ENCODE results near the gene NEO1. TPM values are rescaled to one million over a fixed set of nuclear protein-coding genes. Genes with fewer than 3 reads are reported as not detected.
A peak's percentile ranks its signal among the peaks of the same experiment; 100 is the strongest.

Gene NEO1
- total RNA-seq, 1 experiment from 2014 or later, result 41.8 TPM

DNA sequence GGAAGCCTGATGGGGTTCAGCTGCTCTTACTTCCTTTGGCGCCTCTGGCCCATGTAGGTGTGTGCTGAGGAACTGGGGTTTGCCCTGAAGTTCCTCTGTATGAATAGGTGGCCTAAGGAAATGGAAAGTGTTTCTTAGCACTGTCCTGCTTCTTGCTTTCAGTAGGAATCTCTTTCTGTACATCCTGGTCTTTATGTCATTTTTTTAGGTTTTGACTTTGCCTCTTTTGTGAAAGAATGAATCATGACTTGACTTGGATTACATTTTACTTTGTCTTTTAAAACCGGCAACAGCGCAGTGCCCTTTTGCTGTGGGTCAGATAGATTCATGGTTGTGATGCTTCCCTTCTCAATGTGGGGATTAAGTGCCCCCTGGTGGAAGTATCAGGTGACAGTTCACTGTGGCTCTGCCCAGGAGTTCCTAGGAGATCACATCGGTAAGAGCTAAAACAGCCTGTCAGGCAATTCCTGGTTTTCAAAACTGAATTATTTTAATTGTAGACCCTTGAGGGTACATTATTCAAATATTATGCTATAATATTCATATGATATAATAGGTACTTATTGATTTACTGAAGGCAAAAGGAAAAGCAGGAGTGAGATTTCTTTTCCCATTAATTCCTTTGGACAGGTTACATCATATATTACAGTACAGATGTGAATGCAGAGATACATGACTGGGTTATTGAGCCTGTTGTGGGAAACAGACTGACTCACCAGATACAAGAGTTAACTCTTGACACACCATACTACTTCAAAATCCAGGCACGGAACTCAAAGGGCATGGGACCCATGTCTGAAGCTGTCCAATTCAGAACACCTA lies 221.1 kb downstream of the NEO1 start:
- no peak overlapping the region for H2AK5ac ChIP-seq (ENCODE audit: insufficient read length, low read length)
- peak overlapping the region in 2 of 3 experiments; percentile 42 to 82; a peak in 4 of 7 replicates for H3K27ac Mint-ChIP-seq
- no peak overlapping the region for H3K14ac ChIP-seq (ENCODE audit: insufficient read depth, low read length)
- 0 out of 2 replicates have a peak, but pooled peaks cover 2% of the 10 kb centered on the region for H3K4me1 ChIP-seq (ENCODE audit: insufficient read depth, low read length)
- no peak overlapping the region for H2BK20ac ChIP-seq (ENCODE audit: low read depth, low read length, poor library complexity, severe bottlenecking)
- H3K9me3 ChIP-seq (ENCODE audit: control insufficient read depth, low read depth, low read length), result no peaks in the 10 kb centered on the region
- no peaks in the 10 kb centered on the region for H3K79me2 ChIP-seq (ENCODE audit: insufficient read depth, low read length)
- no peaks in the 10 kb centered on the region for H3K79me1 ChIP-seq (ENCODE audit: insufficient read depth, low read depth, low read length, poor library complexity, severe bottlenecking)
- H3K27me3 Mint-ChIP-seq (ENCODE audit: low read depth), result no peaks in the 10 kb centered on the region
- H3T11ph ChIP-seq (ENCODE audit: low read length), result no peak overlapping the region
- no peak overlapping the region for H3K23ac ChIP-seq (ENCODE audit: insufficient read length, low read depth, low read length)
- H3K36me3 Mint-ChIP-seq (ENCODE audit: insufficient read depth in 1 of 3, low read depth in 3 of 3), result peaks cover 6 to 29% (median 26%) of the 10 kb centered on the region in 3 experiments
- no peak overlapping the region for H2AFZ ChIP-seq (ENCODE audit: low read length)
- no peak overlapping the region for H3K56ac ChIP-seq (ENCODE audit: insufficient read length, low read depth, low read length)
- TF ChIP-seq CTCF (conservative IDR thresholded peaks at IDR 0.05), result peak; percentile 90
- no peaks in the 10 kb centered on the region for H3K9me3 Mint-ChIP-seq
- WGBS (ENCODE audit: extremely low coverage, insufficient read length, low lambda C conversion rate), result no CpG with 5 or more reads among the region's 5 CpGs
- H3K27me3 ChIP-seq (ENCODE audit: insufficient read depth, low read length), result no peaks in the 10 kb centered on the region
- H3K4me1 Mint-ChIP-seq, result peaks cover 4 to 7% of the 10 kb centered on the region in 2 experiments
- H3K4me3 Mint-ChIP-seq, result 0 out of 5 replicates have a peak overlapping the region, but pooled peaks of 1 of the 2 experiments have one; percentile 7
- H4K91ac ChIP-seq (ENCODE audit: insufficient read length, low read depth, low read length), result no peak overlapping the region
- no peak overlapping the region for H2BK15ac ChIP-seq (ENCODE audit: low read depth, low read length)
- no peak overlapping the region for H3K4me2 ChIP-seq (ENCODE audit: insufficient read depth, insufficient read length, low read length)
- no peaks in the 10 kb centered on the region for H4K20me1 ChIP-seq (ENCODE audit: control insufficient read depth, insufficient read depth, insufficient read length)
- no peak overlapping the region for H4K8ac ChIP-seq (replicated peaks; ENCODE audit: insufficient read length, low read depth, low read length)
- no peak overlapping the region for H2BK120ac ChIP-seq (ENCODE audit: low read depth, low read length, poor library complexity, severe bottlenecking)
- DNase-seq, result peak; percentile 66
- no peak overlapping the region for H4K5ac ChIP-seq (ENCODE audit: insufficient read length, low read depth, low read length)
- no peaks in the 10 kb centered on the region for H3K23me2 ChIP-seq (ENCODE audit: insufficient read length, low read depth, low read length, poor library complexity, severe bottlenecking)
- no peak overlapping the region for H3K27ac ChIP-seq (ENCODE audit: insufficient read length, low read depth, low read length)
- H2BK5ac ChIP-seq (ENCODE audit: insufficient read length, low read length), result no peak overlapping the region
- H3K18ac ChIP-seq (ENCODE audit: insufficient read length, low read depth, low read length), result no peak overlapping the region
- H3K4ac ChIP-seq (ENCODE audit: low read depth, low read length), result no peak overlapping the region
- H2BK12ac ChIP-seq (ENCODE audit: insufficient read length, low read depth, low read length), result no peak overlapping the region
- no peak overlapping the region for H3K9ac ChIP-seq (ENCODE audit: extremely low read depth, insufficient read length, low read length)

Measured in H9 (cell line).